Prostate gland (tissue), 2 donors: ENCODE results near the gene GTF2IRD1. TPM values are rescaled to one million over a fixed set of nuclear protein-coding genes. Genes with fewer than 3 reads are reported as not detected.
A peak's percentile ranks its signal among the peaks of the same experiment; 100 is the strongest.

Source experiments
- DNase-seq: peaks from one replicate; pipeline ENCODE4 v3.0.0-alpha.2; 2019; ENCODE audit warnings: low spot score
- H3K27ac ChIP-seq, 2 donors: fragments of 200-600 bp; sonication (generic); 2 replicates each; pipeline ENCODE4 v1.5.1; 2017 to 2019
- H3K27me3 ChIP-seq: fragments of 200-600 bp; sonication (generic); replicated peaks from 2 replicates; pipeline ENCODE4 v1.5.1; 2019; ENCODE audit not compliant: insufficient read depth
- H3K36me3 ChIP-seq, 2 donors: fragments of 200-600 bp; sonication (generic); 1 replicate in 1 of 2; 2 replicates in 1 of 2; pipeline versions ENCODE4 v1.5.1 to v1.8.1; 2017 to 2019
- H3K4me1 ChIP-seq: fragments of 200-600 bp; sonication (generic); replicated peaks from 2 replicates; pipeline ENCODE4 v1.5.1; 2019
- H3K4me3 ChIP-seq, 2 donors: fragments of 200-600 bp; sonication (generic); 2 replicates each; pipeline ENCODE4 v1.5.1; 2017 to 2019
- H3K9me3 ChIP-seq: fragments of 200-600 bp; sonication (generic); 2 replicates; pipeline ENCODE4 v1.5.1; 2017
- CTCF ChIP-seq, 4 experiments: fragments of 200-600 bp in 2 of 4; fragments of 450-650 bp in 2 of 4; sonication (generic) in 2 of 4; IDR thresholded peaks; 1 replicate in 3 of 4; 2 replicates in 1 of 4; pipeline ENCODE4 v1.5.1; 2016 to 2019; ENCODE audit warnings: antibody characterized with exemption in 4 of 4, mild to moderate bottlenecking in 2 of 4, moderate library complexity in 2 of 4
- POLR2A ChIP-seq: fragments of 450-650 bp; IDR thresholded peaks from one replicate; pipeline ENCODE4 v1.6.1; 2016; ENCODE audit warnings: antibody characterized with exemption, mild to moderate bottlenecking
- POLR2AphosphoS5 ChIP-seq: sonication (generic); formaldehyde crosslinking; IDR thresholded peaks from one replicate; pipeline ENCODE4 v1.6.1; 2017; ENCODE audit warnings: antibody characterized with exemption
- WGBS: methylation state at CpG from one replicate; pipeline ENCODE4 v1.1.5; 2018; 5-methylcytosine and 5-hydroxymethylcytosine counted together
- intact Hi-C: fragments of 100-400 bp; cut with DNase I; formaldehyde crosslinking; loops from one replicate; pipeline ENCODE4 v1.14.2; 2022
- total RNA-seq, 2 donors: library from RNA; depleted of rRNA; stranded (reverse); fragments of >200 nt; gene quantifications; one replicate each; pipeline ENCODE4 v1.1.0, GENCODE V29; 2016

Gene GTF2IRD1
- total RNA-seq, 2 donors from 2014 or later = 24.0 to 36.6 TPM

GRCh38 chr7:74475243-74475986, 21.7 kb downstream of the GTF2IRD1 start:
- Histone ChIP-seq H3K4me1 (peaks cover 39% of the 10 kb centered on the region), H3K27ac (peak overlapping the region; percentile 64 to 86), H3K36me3 (no peaks in the 10 kb centered on the region), H3K27me3 (no peaks in the 10 kb centered on the region), H3K4me3 (no peak overlapping the region), H3K9me3 (no peaks in the 10 kb centered on the region)
- WGBS = 55% methylated on average over 13 of the region's 15 CpGs
- intact Hi-C loops = no loop called here
- peak; percentile 11 for TF ChIP-seq POLR2A
- TF ChIP-seq POLR2AphosphoS5 = peak; percentile 91
- no peak for TF ChIP-seq CTCF (IDR thresholded peaks at IDR 0.05)
- peak; percentile 82 for DNase-seq

GRCh38 chr7:74475987-74476350, 22.3 kb downstream of the GTF2IRD1 start:
- H3K4me3 ChIP-seq = no peak overlapping the region
- WGBS = 69% methylated on average over 8 of the region's 8 CpGs
- TF ChIP-seq POLR2AphosphoS5 = no peak
- no peak for TF ChIP-seq POLR2A
- no peak for TF ChIP-seq CTCF (IDR thresholded peaks at IDR 0.05)
- intact Hi-C loops = no loop called here
- no peak for DNase-seq
- H3K27ac ChIP-seq = peak overlapping the region; percentile 64 to 86
- peaks cover 42% of the 10 kb centered on the region for H3K4me1 ChIP-seq
- H3K9me3 ChIP-seq = no peaks in the 10 kb centered on the region
- H3K36me3 ChIP-seq = no peaks in the 10 kb centered on the region
- no peaks in the 10 kb centered on the region for H3K27me3 ChIP-seq

- H3K4me1 ChIP-seq = peaks cover 42% of the 10 kb centered on the region
- TF ChIP-seq CTCF (IDR thresholded peaks at IDR 0.05) (no peak), POLR2AphosphoS5 (no peak), POLR2A (no peak)
- DNase-seq = no peak
These were observed 22.9 kb downstream of the GTF2IRD1 start for GRCh38 chr7:74476626-74477025.

GRCh38 chr7:74478671-74479065, 25.0 kb downstream of the GTF2IRD1 start:
- no peak for TF ChIP-seq POLR2AphosphoS5
- no peak for TF ChIP-seq POLR2A
- no peak for TF ChIP-seq CTCF (IDR thresholded peaks at IDR 0.05)
- Histone ChIP-seq H3K27me3 (no peaks in the 10 kb centered on the region), H3K36me3 (no peaks in the 10 kb centered on the region), H3K27ac (peak overlapping the region; percentile 86 to 90), H3K9me3 (no peaks in the 10 kb centered on the region), H3K4me3 (no peak overlapping the region), H3K4me1 (peaks cover 42% of the 10 kb centered on the region)
- no peak for DNase-seq
- intact Hi-C loops = no loop called here
- 78% methylated on average over 4 of the region's 4 CpGs for WGBS

More at GRCh38 chr7:74476626-74477025, 22.9 kb downstream of the GTF2IRD1 start:
- H3K27me3 ChIP-seq = no peaks in the 10 kb centered on the region
- H3K4me3 ChIP-seq = no peak overlapping the region
- intact Hi-C loops = no loop called here
- no peaks in the 10 kb centered on the region for H3K36me3 ChIP-seq
- H3K27ac ChIP-seq = peak overlapping the region; percentile 86 to 90
- no peaks in the 10 kb centered on the region for H3K9me3 ChIP-seq
- 82% methylated on average over 8 of the region's 8 CpGs for WGBS
